GM18951 (cell line): ENCODE data around the gene GLIS1.

Experiments used
- POLR2A ChIP-seq: IDR thresholded peaks from 4 replicates; pipeline ENCODE4 v1.6.1; 2011; ENCODE audit warnings: mild to moderate bottlenecking; ENCODE audit not compliant: insufficient read length, insufficient read depth; ENCODE audit errors: extremely low read depth
- in situ Hi-C: fragments of 300-500 bp; cut with MboI; formaldehyde crosslinking; loops from one replicate; pipeline ENCODE4 v1.12.0; 2022; ENCODE audit warnings: low sequenced_read_pairs, mixed read lengths, inconsistent platforms; ENCODE audit not compliant: unreplicated experiment

GLIS1 gene

GRCh38 chr1:53616511-53616910, 122.5 kb downstream of the GLIS1 start:
- TF ChIP-seq POLR2A: no peak
- in situ Hi-C loops: no loop called here

- in situ Hi-C loops: no loop called here
- TF ChIP-seq POLR2A: no peak
Observed at GRCh38 chr1:53615101-53615500, 123.9 kb downstream of the GLIS1 start.

- in situ Hi-C loops: no loop called here
- no peak for TF ChIP-seq POLR2A
Observed at GRCh38 chr1:53614231-53615021, 124.5 kb downstream of the GLIS1 start.

GRCh38 chr1:53608676-53609075, 130.3 kb downstream of the GLIS1 start:
- in situ Hi-C loops: no loop called here
- no peak for TF ChIP-seq POLR2A

GRCh38 chr1:53608071-53608470, 130.9 kb downstream of the GLIS1 start:
- in situ Hi-C loops: no loop called here
- TF ChIP-seq POLR2A: no peak

GRCh38 chr1:53606651-53607051, 132.3 kb downstream of the GLIS1 start:
- in situ Hi-C loops: no loop called here
- no peak for TF ChIP-seq POLR2A

- TF ChIP-seq POLR2A: no peak
- in situ Hi-C loops: no loop called here
Observed at GRCh38 chr1:53606197-53606596, 132.8 kb downstream of the GLIS1 start.

GRCh38 chr1:53605181-53605580, 133.8 kb downstream of the GLIS1 start:
- in situ Hi-C loops: no loop called here

GRCh38 chr1:53604291-53604919, 134.6 kb downstream of the GLIS1 start:
- in situ Hi-C loops: no loop called here

More at GRCh38 chr1:53605181-53605580, 133.8 kb downstream of the GLIS1 start:
- no peak for TF ChIP-seq POLR2A

GRCh38 chr1:53603431-53603830, 135.5 kb downstream of the GLIS1 start:
- TF ChIP-seq POLR2A: no peak
- in situ Hi-C loops: no loop called here

More at GRCh38 chr1:53604291-53604919, 134.6 kb downstream of the GLIS1 start:
- TF ChIP-seq POLR2A: no peak

GRCh38 chr1:53601867-53602775, 136.8 kb downstream of the GLIS1 start:
- in situ Hi-C loops: no loop called here
- TF ChIP-seq POLR2A: no peak

- in situ Hi-C loops: no loop called here
- TF ChIP-seq POLR2A: no peak
Observed at GRCh38 chr1:53601031-53601745, 137.8 kb downstream of the GLIS1 start.

GRCh38 chr1:53600561-53600960, 138.4 kb downstream of the GLIS1 start:
- no peak for TF ChIP-seq POLR2A
- in situ Hi-C loops: no loop called here

- no peak for TF ChIP-seq POLR2A
- in situ Hi-C loops: no loop called here
Observed at GRCh38 chr1:53600001-53600400, 139.0 kb downstream of the GLIS1 start.
